Cardiac septum (tissue), 1 donor: ENCODE data around the gene SLC26A6. TPM values are rescaled to one million over a fixed set of nuclear protein-coding genes. Genes with fewer than 3 reads are reported as not detected.

Experiments
- DNase-seq: peaks from one replicate; pipeline ENCODE4 v3.0.0-alpha.2; 2020; ENCODE audit warnings: low spot score
- intact Hi-C: fragments of 100-400 bp; cut with DNase I; formaldehyde crosslinking; loops from one replicate; pipeline ENCODE4 v1.14.0; 2022
- total RNA-seq: library from RNA; stranded (reverse); fragmentation: NEBNext Ultra II Directional; extraction: Animal tissue kit (Norgen Biotek cat#: 25700); gene quantifications from one replicate; pipeline ENCODE4 v1.2.1, GENCODE V29; 2021
- donor health status: DM: no; HTN: no; CAD: no.

Gene SLC26A6
- total RNA-seq, 1 donor from 2014 or later = 8.9 TPM

- DNase-seq = peak; percentile 97
- intact Hi-C loops = loop anchor here (2.0 kb wide), 2 partner anchors 25 to 51 kb away; partner anchors contain the start of gene SLC26A6
Observed at GRCh38 chr3:48609088-48610005, 25.9 kb downstream of the SLC26A6 start, which contains the start of gene UQCRC1. Gene UQCRC1 (minus strand): TSS chr3:48609646. CDS start chr3:48609620, 26 bp downstream.

- intact Hi-C loops = no loop called here
- DNase-seq = no peak
Observed at GRCh38 chr3:48607519-48607918, 27.7 kb downstream of the SLC26A6 start.

GRCh38 chr3:48601622-48601994 is 33.7 kb downstream of the SLC26A6 start:
- intact Hi-C loops = loop anchor here (2.0 kb wide), 1 partner anchor 43 kb away; no protein-coding TSS in a partner anchor
- peak; percentile 86 for DNase-seq

GRCh38 chr3:48600711-48601621 is 34.3 kb downstream of the SLC26A6 start:
- intact Hi-C loops = loop anchor here (2.0 kb wide), 1 partner anchor 42 kb away; no protein-coding TSS in a partner anchor
- no peak for DNase-seq

GRCh38 chr3:48599509-48600285 is 35.6 kb downstream of the SLC26A6 start:
- intact Hi-C loops = loop anchor here (2.0 kb wide), 1 partner anchor 41 kb away; no protein-coding TSS in a partner anchor
- DNase-seq = no peak

GRCh38 chr3:48599077-48599501 is 36.2 kb downstream of the SLC26A6 start:
- DNase-seq = no peak
- intact Hi-C loops = no loop called here

GRCh38 chr3:48598323-48599076 is 36.8 kb downstream of the SLC26A6 start:
- intact Hi-C loops = no loop called here
- DNase-seq = peak; percentile 88

GRCh38 chr3:48597408-48597800 is 37.9 kb downstream of the SLC26A6 start:
- intact Hi-C loops = no loop called here
- DNase-seq = no peak

GRCh38 chr3:48596676-48597407 is 38.4 kb downstream of the SLC26A6 start:
- no peak for DNase-seq
- intact Hi-C loops = no loop called here

- intact Hi-C loops = no loop called here
- DNase-seq = no peak
Observed at GRCh38 chr3:48596157-48596556, 39.1 kb downstream of the SLC26A6 start.

GRCh38 chr3:48595526-48596121 is 39.6 kb downstream of the SLC26A6 start:
- intact Hi-C loops = no loop called here

GRCh38 chr3:48595075-48595525 is 40.2 kb downstream of the SLC26A6 start, which contains the start of gene COL7A1:
Gene COL7A1 (minus strand): TSS chr3:48595329. CDS start chr3:48595159, 170 bp downstream.
- no peak for DNase-seq
- intact Hi-C loops = no loop called here

More at GRCh38 chr3:48595526-48596121, 39.6 kb downstream of the SLC26A6 start:
- no peak for DNase-seq

GRCh38 chr3:48594417-48595049 is 40.7 kb downstream of the SLC26A6 start:
- DNase-seq = no peak
- intact Hi-C loops = no loop called here

- no peak for DNase-seq
- intact Hi-C loops = no loop called here
Observed at GRCh38 chr3:48593337-48593736, 41.9 kb downstream of the SLC26A6 start.

- intact Hi-C loops = no loop called here
Observed at GRCh38 chr3:48592519-48593087, 42.7 kb downstream of the SLC26A6 start.

GRCh38 chr3:48591886-48592518 is 43.3 kb downstream of the SLC26A6 start:
- no peak for DNase-seq
- intact Hi-C loops = no loop called here

More at GRCh38 chr3:48592519-48593087, 42.7 kb downstream of the SLC26A6 start:
- DNase-seq = no peak
